Measurements from ENCODE around the gene CDR2. TPM values are rescaled to one million over a fixed set of nuclear protein-coding genes. Genes with fewer than 3 reads are reported as not detected.
"Not testable (repeated sequence)": the region's sequence is repeated elsewhere in the genome, so short reads cannot be mapped to it uniquely, and the experiment has no call there.

Gene CDR2
- total RNA-seq, 8 experiments from 2014 or later: 10.0 to 31.5 (median 18.3) TPM

DNA sequence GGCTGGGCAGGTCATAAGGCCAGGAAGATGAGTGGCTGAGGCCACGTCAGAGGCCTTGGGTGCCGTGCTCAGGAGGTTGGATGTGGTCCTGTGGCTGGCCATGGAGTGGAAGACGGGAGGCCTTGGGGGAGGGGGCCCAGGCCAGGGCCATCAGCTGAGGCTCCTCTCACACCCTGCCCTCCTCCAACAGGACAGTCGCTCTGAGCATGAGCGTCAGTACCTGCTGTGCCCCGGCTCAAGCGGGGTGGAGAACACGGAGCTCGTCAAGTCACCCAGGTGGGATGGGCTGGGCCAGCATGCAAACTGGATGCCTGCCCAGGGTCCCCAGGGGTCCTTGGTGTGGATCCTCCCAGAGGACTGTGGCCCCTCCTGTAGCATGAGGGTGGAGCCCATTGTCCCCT, 58.0 kb downstream of the CDR2 start:
- in situ Hi-C loops (cut with MboI; ENCODE audit: low pct_unique_long_range_greater_than_20kb in 2 of 9, low sequenced_read_pairs in 9 of 9, unreplicated experiment in 9 of 9): no loop called here
- H3K4me1 ChIP-seq (replicated peaks in 1 of 2): peaks cover 0 to 1% of the 10 kb centered on the region in 2 donors
- peak in 1 of 8 experiments; percentile 25 for ATAC-seq (replicated peaks in 6 of 8)
- H3K4me3 ChIP-seq: no peak overlapping the region
- 70 to 100% methylated on average over 1 to 2 of the region's 9 CpGs; no CpG with 5 or more reads in 8 of the 10 experiments for WGBS, 10 experiments
- H3K27ac ChIP-seq: no peak overlapping the region

DNA sequence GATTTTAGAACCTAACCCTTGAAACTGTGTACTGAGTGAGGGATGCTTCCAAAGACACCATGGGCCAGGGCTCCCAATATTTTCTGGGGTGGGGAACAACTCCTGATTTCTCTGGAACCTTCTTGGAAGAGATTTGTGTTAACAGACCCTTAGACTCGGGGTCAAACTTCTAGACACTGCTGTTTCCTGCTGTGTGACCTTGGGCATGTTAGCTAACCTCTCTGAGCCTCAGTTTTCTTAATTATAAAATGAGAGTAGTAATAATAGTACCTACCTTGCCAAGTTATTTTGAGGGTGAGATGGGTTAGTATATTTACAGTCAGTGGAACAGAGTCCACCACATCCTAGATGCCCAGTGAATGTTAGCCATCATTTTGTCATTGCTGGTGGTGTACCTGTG, 58.4 kb downstream of the CDR2 start:
- ATAC-seq (replicated peaks in 6 of 8): no peak
- 100% methylated on average over 1 of the region's 1 CpG; no CpG with 5 or more reads in 8 of the 10 experiments for WGBS, 10 experiments
- H3K4me1 ChIP-seq (replicated peaks in 1 of 2): no peaks in the 10 kb centered on the region
- no peak overlapping the region for H3K27ac ChIP-seq
- no peak overlapping the region for H3K4me3 ChIP-seq
- in situ Hi-C loops (cut with MboI; ENCODE audit: low pct_unique_long_range_greater_than_20kb in 2 of 9, low sequenced_read_pairs in 9 of 9, unreplicated experiment in 9 of 9): no loop called here

DNA sequence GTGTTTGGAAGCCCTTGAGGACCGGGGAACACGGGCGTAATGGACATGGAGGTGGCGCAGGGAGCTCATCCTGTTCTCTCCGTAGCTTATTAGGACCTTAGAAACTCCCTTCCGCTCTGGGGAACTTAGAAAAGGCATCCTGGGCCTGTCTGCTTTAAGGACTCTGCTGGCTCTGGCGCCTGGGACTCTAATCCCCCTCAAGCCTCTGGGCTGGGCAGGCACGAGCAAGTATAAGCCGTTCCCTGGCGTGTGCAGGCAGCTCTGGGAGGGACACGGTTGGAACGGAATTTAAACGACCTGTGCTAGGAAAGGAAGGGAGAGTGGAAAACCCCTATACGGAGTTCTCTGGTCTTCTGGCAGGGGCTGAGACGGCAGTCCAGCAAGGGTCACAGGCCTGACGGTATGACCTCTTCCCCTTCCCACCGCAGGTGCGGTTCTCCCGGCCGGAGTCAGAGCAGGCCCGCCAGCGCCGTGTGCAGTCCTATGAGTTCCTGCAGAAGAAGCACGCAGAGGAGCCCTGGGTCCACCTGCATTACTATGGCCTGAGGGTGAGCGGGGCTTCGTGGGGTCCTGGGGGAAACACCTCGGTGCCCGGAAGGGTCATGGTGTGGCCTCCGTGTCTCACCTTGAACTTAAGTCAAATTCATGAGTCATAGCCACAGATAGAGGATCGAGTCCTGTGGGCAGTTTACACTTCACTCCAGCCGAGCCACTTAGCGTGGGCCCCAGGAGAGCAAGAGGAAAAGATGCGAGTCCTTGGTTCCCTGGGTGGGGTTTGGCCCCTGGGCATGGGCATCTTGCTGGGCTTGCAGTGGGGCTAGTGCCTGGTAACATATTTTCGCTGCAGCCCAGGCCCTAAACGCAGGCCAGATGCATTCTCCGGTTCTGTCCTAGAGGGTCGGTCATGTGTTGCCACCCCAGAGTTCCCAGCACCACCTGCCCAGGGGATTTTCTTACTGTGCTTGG, 59.5 kb downstream of the CDR2 start:
- no peaks in the 10 kb centered on the region for H3K4me1 ChIP-seq (replicated peaks in 1 of 2)
- WGBS, 10 experiments: 78 to 100% (median 91%) methylated on average over 2 to 18 of the region's 37 CpGs; no CpG with 5 or more reads in 1 of the 10 experiments
- in situ Hi-C loops (cut with MboI; ENCODE audit: low pct_unique_long_range_greater_than_20kb in 2 of 9, low sequenced_read_pairs in 9 of 9, unreplicated experiment in 9 of 9): no loop called here
- ATAC-seq (replicated peaks in 6 of 8): no peak
- no peak overlapping the region for H3K27ac ChIP-seq
- H3K4me3 ChIP-seq: no peak overlapping the region

DNA sequence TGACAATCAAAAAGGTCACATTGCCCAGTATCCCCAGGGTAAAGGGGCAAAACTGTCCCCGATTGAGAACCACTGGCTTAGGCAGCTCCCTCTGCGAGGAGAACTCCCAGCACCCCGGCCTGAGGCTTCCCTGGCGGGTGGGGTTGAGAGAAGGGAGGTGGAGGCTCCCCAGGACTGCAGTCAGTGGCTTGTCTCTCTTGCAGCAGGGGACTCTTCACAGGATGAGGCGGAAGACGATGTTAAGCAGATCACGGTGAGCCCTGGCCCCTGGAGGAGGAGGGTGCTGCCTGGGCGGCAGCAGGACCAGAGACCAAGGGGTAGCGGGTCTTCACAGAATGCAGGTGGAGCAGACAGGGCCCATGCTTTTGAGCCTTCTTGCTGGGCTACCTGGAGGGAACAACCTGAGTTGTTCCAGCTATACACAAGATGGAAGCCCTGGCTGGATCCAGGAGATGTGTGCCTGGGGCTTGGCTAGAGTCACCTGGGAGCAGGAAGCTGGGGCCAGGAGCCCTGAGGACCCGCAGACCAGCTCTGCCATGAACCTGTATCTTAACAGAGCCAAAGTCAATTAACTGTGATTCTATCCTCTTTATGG, 60.4 kb downstream of the CDR2 start:
- WGBS, 10 experiments: 60 to 100% (median 91%) methylated on average over 1 to 5 of the region's 10 CpGs; no CpG with 5 or more reads in 5 of the 10 experiments
- ATAC-seq (replicated peaks in 6 of 8): no peak
- Histone ChIP-seq H3K4me3 (no peak overlapping the region), H3K4me1 (replicated peaks in 1 of 2) (no peaks in the 10 kb centered on the region), H3K27ac (no peak overlapping the region)
- in situ Hi-C loops (cut with MboI; ENCODE audit: low pct_unique_long_range_greater_than_20kb in 2 of 9, low sequenced_read_pairs in 9 of 9, unreplicated experiment in 9 of 9): no loop called here

GRCh38 chr16:22312897-22313781, 61.3 kb downstream of the CDR2 start:
- in situ Hi-C loops (cut with MboI; ENCODE audit: low pct_unique_long_range_greater_than_20kb in 2 of 9, low sequenced_read_pairs in 9 of 9, unreplicated experiment in 9 of 9): no loop called here
- Histone ChIP-seq H3K4me3 (no peak overlapping the region), H3K27ac (no peak overlapping the region), H3K4me1 (replicated peaks in 1 of 2) (no peaks in the 10 kb centered on the region)
- peak in 3 of 8 experiments; percentile 32 to 67 (median 44) for ATAC-seq (replicated peaks in 6 of 8)
- WGBS, 10 experiments: 78 to 100% (median 93%) methylated on average over 4 to 16 of the region's 23 CpGs

DNA sequence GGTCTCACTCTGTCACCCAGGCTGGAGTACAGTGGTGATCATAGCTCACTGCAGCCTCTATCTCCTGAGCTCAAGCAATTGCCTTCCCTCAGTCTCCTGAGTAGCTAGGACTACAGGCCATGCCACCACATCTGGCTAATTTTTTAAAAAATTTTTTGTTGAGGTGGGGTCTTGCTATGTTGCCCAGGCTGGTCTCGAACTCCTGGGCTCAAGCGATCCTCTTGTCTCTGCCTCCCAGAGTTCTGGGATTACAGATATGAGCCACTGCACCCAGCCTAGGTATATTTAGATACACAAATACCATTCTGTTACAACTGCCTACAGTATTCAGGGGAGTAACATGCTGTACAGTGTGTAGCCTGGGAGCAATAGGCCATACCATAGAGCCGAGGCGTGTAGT, 62.9 kb downstream of the CDR2 start:
- WGBS, 10 experiments: 80 to 100% (median 98%) methylated on average over 1 to 4 of the region's 4 CpGs; no CpG with 5 or more reads in 6 of the 10 experiments
- Histone ChIP-seq H3K27ac (no peak overlapping the region), H3K4me1 (replicated peaks in 1 of 2) (no peaks in the 10 kb centered on the region), H3K4me3 (no peak overlapping the region)
- ATAC-seq (replicated peaks in 6 of 8): no peak
- in situ Hi-C loops (cut with MboI; ENCODE audit: low pct_unique_long_range_greater_than_20kb in 2 of 9, low sequenced_read_pairs in 9 of 9, unreplicated experiment in 9 of 9): no loop called here

- Histone ChIP-seq H3K27ac (no peak overlapping the region), H3K4me3 (no peak overlapping the region), H3K4me1 (replicated peaks in 1 of 2) (no peaks in the 10 kb centered on the region)
- 90 to 100% (median 95%) methylated on average over 2 to 6 of the region's 24 CpGs; no CpG with 5 or more reads in 6 of the 10 experiments for WGBS, 10 experiments
- in situ Hi-C loops (cut with MboI; ENCODE audit: low pct_unique_long_range_greater_than_20kb in 2 of 9, low sequenced_read_pairs in 9 of 9, unreplicated experiment in 9 of 9): no loop called here
- no peak for ATAC-seq (replicated peaks in 6 of 8)
Observed at GRCh38 chr16:22308824-22309520, 65.4 kb downstream of the CDR2 start.

GRCh38 chr16:22307838-22308237, 66.6 kb downstream of the CDR2 start:
- ATAC-seq (replicated peaks in 6 of 8): no peak
- no peak overlapping the region for H3K4me3 ChIP-seq
- no peak overlapping the region for H3K27ac ChIP-seq
- H3K4me1 ChIP-seq (replicated peaks in 1 of 2): no peaks in the 10 kb centered on the region
- in situ Hi-C loops (cut with MboI; ENCODE audit: low pct_unique_long_range_greater_than_20kb in 2 of 9, low sequenced_read_pairs in 9 of 9, unreplicated experiment in 9 of 9): no loop called here
- 80 to 100% (median 85%) methylated on average over 1 to 5 of the region's 10 CpGs; no CpG with 5 or more reads in 5 of the 10 experiments for WGBS, 10 experiments

DNA sequence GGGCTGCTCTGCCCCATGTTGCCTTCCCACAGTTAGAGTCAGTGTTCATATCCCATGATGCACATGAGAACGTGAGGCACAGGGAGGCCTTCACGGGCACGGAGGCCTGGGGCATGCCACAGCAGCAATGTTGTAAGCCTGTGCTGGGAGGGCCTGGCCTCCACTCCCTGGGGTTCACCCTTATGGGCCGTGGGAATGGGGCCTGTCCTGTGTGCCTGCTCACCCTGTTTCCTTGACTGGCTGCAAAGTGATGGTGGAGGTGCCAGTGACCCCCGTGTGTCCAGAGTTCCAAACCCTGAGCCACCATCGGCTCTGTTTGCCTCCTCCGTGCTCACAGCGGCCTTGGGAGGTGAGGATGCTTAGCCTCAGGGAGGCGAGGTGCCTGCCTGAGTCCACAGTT, 67.6 kb downstream of the CDR2 start:
- no peak for ATAC-seq (replicated peaks in 6 of 8)
- Histone ChIP-seq H3K27ac (no peak overlapping the region), H3K4me1 (replicated peaks in 1 of 2) (no peaks in the 10 kb centered on the region), H3K4me3 (no peak overlapping the region)
- in situ Hi-C loops (cut with MboI; ENCODE audit: low pct_unique_long_range_greater_than_20kb in 2 of 9, low sequenced_read_pairs in 9 of 9, unreplicated experiment in 9 of 9): no loop called here
- WGBS, 10 experiments: 68 to 100% (median 94%) methylated on average over 1 to 3 of the region's 9 CpGs; no CpG with 5 or more reads in 6 of the 10 experiments

- no peaks in the 10 kb centered on the region for H3K4me1 ChIP-seq (replicated peaks in 1 of 2)
- in situ Hi-C loops (cut with MboI; ENCODE audit: low pct_unique_long_range_greater_than_20kb in 2 of 9, low sequenced_read_pairs in 9 of 9, unreplicated experiment in 9 of 9): no loop called here
- WGBS, 10 experiments: 100% methylated on average over 1 to 2 of the region's 4 CpGs; no CpG with 5 or more reads in 5 of the 10 experiments
- ATAC-seq (replicated peaks in 6 of 8): no peak
- no peak overlapping the region for H3K4me3 ChIP-seq
- no peak overlapping the region for H3K27ac ChIP-seq
Observed at GRCh38 chr16:22304411-22304810, 70.0 kb downstream of the CDR2 start.

GRCh38 chr16:22302776-22303363, 71.5 kb downstream of the CDR2 start:
- Histone ChIP-seq H3K4me3 (no peak overlapping the region), H3K4me1 (replicated peaks in 1 of 2) (no peaks in the 10 kb centered on the region), H3K27ac (no peak overlapping the region)
- no peak for ATAC-seq (replicated peaks in 6 of 8)
- WGBS, 10 experiments: 80 to 100% (median 88%) methylated on average over 1 to 6 of the region's 12 CpGs; no CpG with 5 or more reads in 5 of the 10 experiments
- in situ Hi-C loops (cut with MboI; ENCODE audit: low pct_unique_long_range_greater_than_20kb in 2 of 9, low sequenced_read_pairs in 9 of 9, unreplicated experiment in 9 of 9): no loop called here

- H3K27ac ChIP-seq; H3K4me3 ChIP-seq; in situ Hi-C loops (cut with MboI; ENCODE audit: low pct_unique_long_range_greater_than_20kb in 2 of 9, low sequenced_read_pairs in 9 of 9, unreplicated experiment in 9 of 9); H3K4me1 ChIP-seq (replicated peaks in 1 of 2); ATAC-seq (replicated peaks in 6 of 8): not testable (repeated sequence)
- WGBS, 10 experiments: 60 to 100% (median 100%) methylated on average over 1 to 6 of the region's 7 CpGs; no CpG with 5 or more reads in 2 of the 10 experiments
Observed at GRCh38 chr16:22301423-22301822, 73.0 kb downstream of the CDR2 start.
